ENCODE measurements around the gene TBKBP1.
A peak's percentile ranks its signal among the peaks of the same experiment; 100 is the strongest.
"Not testable (repeated sequence)": the region's sequence is repeated elsewhere in the genome, so short reads cannot be mapped to it uniquely, and the experiment has no call there.

TBKBP1 gene

GRCh38 chr17:47729476-47729875 lies 35.5 kb downstream of the TBKBP1 start:
- FAIRE-seq (no peak), DNase-seq (ENCODE audit: insufficient read length, low spot score) (no peak)

GRCh38 chr17:47730681-47731080 lies 36.7 kb downstream of the TBKBP1 start:
- no peak for FAIRE-seq

GRCh38 chr17:47731396-47731795 lies 37.4 kb downstream of the TBKBP1 start:
- FAIRE-seq: peak; percentile 61
- no peak for DNase-seq (ENCODE audit: insufficient read length, low spot score)

More at GRCh38 chr17:47730681-47731080, 36.7 kb downstream of the TBKBP1 start:
- no peak for DNase-seq (ENCODE audit: insufficient read length, low spot score)

- peak; percentile 48 for FAIRE-seq
- no peak for DNase-seq (ENCODE audit: insufficient read length, low spot score)
Measured at GRCh38 chr17:47732399-47733046, 38.6 kb downstream of the TBKBP1 start.

- peak; percentile 86 for DNase-seq (ENCODE audit: insufficient read length, low spot score)
- peak; percentile 90 for FAIRE-seq
Measured at GRCh38 chr17:47733047-47733673, 39.2 kb downstream of the TBKBP1 start, which contains the start of gene TBX21. TBX21 (plus strand) TSS chr17:47733236; CDS start chr17:47733455, 219 bp downstream.

GRCh38 chr17:47733674-47734410 lies 39.9 kb downstream of the TBKBP1 start:
- FAIRE-seq: peak; percentile 37

GRCh38 chr17:47735139-47735464 lies 41.1 kb downstream of the TBKBP1 start:
- FAIRE-seq: no peak

More at GRCh38 chr17:47733674-47734410, 39.9 kb downstream of the TBKBP1 start:
- no peak for DNase-seq (ENCODE audit: insufficient read length, low spot score)

GRCh38 chr17:47735536-47736011 lies 41.6 kb downstream of the TBKBP1 start:
- peak; percentile 65 for DNase-seq (ENCODE audit: insufficient read length, low spot score)
- peak; percentile 96 for FAIRE-seq

More at GRCh38 chr17:47735139-47735464, 41.1 kb downstream of the TBKBP1 start:
- no peak for DNase-seq (ENCODE audit: insufficient read length, low spot score)

- FAIRE-seq: peak; percentile 47
- DNase-seq (ENCODE audit: insufficient read length, low spot score): no peak
Measured at GRCh38 chr17:47736501-47737495, 42.8 kb downstream of the TBKBP1 start.

GRCh38 chr17:47738178-47738577 lies 44.2 kb downstream of the TBKBP1 start:
- FAIRE-seq: no peak
- DNase-seq (ENCODE audit: insufficient read length, low spot score): no peak

- no peak for DNase-seq (ENCODE audit: insufficient read length, low spot score)
- no peak for FAIRE-seq
Measured at GRCh38 chr17:47739150-47739549, 45.2 kb downstream of the TBKBP1 start.

- not testable (repeated sequence) for DNase-seq (ENCODE audit: insufficient read length, low spot score); FAIRE-seq
Measured at GRCh38 chr17:47739945-47740344, 46.0 kb downstream of the TBKBP1 start.

GRCh38 chr17:47741109-47741792 lies 47.3 kb downstream of the TBKBP1 start:
- FAIRE-seq (no peak), DNase-seq (ENCODE audit: insufficient read length, low spot score) (no peak)

GRCh38 chr17:47741793-47742145 lies 47.8 kb downstream of the TBKBP1 start:
- DNase-seq (ENCODE audit: insufficient read length, low spot score) (no peak), FAIRE-seq (no peak)

- DNase-seq (ENCODE audit: insufficient read length, low spot score) (no peak), FAIRE-seq (no peak)
Measured at GRCh38 chr17:47742319-47743181, 48.6 kb downstream of the TBKBP1 start.

- FAIRE-seq (no peak), DNase-seq (ENCODE audit: insufficient read length, low spot score) (no peak)
Measured at GRCh38 chr17:47744168-47745036, 50.4 kb downstream of the TBKBP1 start.

- DNase-seq (ENCODE audit: insufficient read length, low spot score) (no peak), FAIRE-seq (no peak)
Measured at GRCh38 chr17:47745037-47745380, 51.0 kb downstream of the TBKBP1 start.

- DNase-seq (ENCODE audit: insufficient read length, low spot score) (no peak), FAIRE-seq (no peak)
Measured at GRCh38 chr17:47751471-47751870, 57.5 kb downstream of the TBKBP1 start.
